NCI-H2227 (cell line): ENCODE data around the gene SEZ6.

Experiments
- DNase-seq: peaks from one replicate; lab custom pipeline; 2025; ENCODE audit not compliant: unreplicated experiment; lab: John Stamatoyannopoulos, UW

SEZ6 gene

DNA sequence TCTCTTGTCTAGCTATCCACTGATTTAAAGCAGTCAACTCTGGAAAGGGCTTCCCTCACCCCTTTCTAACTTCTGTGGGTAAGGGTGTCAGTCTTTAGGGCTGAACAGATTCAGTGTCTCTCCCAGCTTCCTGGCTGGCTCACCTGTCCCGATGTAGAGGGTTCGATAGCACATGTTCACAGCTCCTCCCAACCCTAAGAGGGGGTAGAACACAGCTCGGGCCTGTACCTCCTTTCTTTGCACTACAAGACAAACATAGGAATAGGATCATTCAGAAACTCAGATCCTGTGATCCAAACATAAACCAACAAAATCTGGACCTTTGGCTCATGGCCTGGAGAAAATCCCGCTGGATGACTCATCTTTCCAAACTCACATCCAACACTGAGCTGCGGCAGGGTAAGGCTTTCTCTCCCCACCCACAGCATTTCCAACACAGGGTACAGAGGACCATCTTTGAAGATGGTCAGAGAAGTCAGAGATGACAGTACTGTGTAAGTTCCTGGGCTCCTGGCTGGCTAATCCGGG, 97.1 kb downstream of the SEZ6 start:
- DNase-seq: no peak

GRCh38 chr17:28907709-28908475, 97.9 kb downstream of the SEZ6 start:
- no peak for DNase-seq

DNA sequence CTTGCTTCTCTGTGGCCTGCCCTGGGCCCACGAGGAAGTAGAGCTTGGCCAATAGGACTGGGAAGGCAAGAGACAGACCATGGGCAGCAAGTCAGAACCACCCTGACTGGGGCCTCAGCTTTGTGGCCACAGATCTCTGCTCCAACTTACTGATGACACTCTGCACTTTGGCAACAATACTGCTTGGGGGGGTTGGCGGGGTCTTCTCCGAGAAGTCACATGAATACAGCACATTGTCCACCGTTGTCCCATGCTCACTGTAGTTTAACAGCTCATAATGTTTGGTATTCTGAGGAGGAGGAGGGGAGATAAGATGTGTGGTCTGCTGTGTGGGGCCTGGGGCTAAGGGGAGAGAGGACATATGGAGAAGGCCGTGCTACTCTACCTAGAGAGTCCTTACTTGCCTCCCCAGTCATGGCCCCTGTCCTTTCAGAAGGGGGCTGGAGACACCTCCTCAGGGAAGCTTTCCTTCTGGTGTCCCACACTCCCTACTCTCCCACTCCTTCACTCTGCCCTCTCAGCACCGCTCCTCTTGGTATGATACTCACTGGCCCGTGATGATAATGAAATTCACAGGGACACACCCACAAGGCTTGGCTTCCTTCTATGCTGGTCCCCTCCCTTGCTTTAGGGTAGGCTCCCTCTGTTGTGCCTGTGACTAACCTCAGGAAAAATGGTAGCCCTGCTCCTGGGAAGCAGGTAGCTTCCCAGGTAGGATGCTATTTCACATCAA, 99.0 kb downstream of the SEZ6 start:
- no peak for DNase-seq

- no peak for DNase-seq
Observed at GRCh38 chr17:28906276-28906675, 99.6 kb downstream of the SEZ6 start.
